HT1080 (cell line): ENCODE measurements around the gene PRKCA. TPM values are rescaled to one million over a fixed set of nuclear protein-coding genes. Genes with fewer than 3 reads are reported as not detected.
A peak's percentile ranks its signal among the peaks of the same experiment; 100 is the strongest.

Experiments used
- DNase-seq: peaks from one replicate; pipeline ENCODE4 v3.0.0-alpha.2; 2015; ENCODE audit warnings: low read depth
- total RNA-seq: library from RNA; depleted of rRNA; stranded (reverse); fragments of >200 nt; shearing (Covaris generic); gene quantifications from 2 replicates; pipeline ENCODE4 v1.2.3, GENCODE V29; 2014

PRKCA gene
- total RNA-seq, 1 experiment from 2014 or later, result 24.1 TPM

GRCh38 chr17:66725956-66726355, 423.5 kb downstream of the PRKCA start:
- no peak for DNase-seq

GRCh38 chr17:66726371-66726770, 424.0 kb downstream of the PRKCA start:
- DNase-seq, result no peak

- DNase-seq, result no peak
These were observed 424.4 kb downstream of the PRKCA start for GRCh38 chr17:66726846-66727245.

GRCh38 chr17:66727634-66728570, 425.5 kb downstream of the PRKCA start:
- DNase-seq, result peak; percentile 26

DNA sequence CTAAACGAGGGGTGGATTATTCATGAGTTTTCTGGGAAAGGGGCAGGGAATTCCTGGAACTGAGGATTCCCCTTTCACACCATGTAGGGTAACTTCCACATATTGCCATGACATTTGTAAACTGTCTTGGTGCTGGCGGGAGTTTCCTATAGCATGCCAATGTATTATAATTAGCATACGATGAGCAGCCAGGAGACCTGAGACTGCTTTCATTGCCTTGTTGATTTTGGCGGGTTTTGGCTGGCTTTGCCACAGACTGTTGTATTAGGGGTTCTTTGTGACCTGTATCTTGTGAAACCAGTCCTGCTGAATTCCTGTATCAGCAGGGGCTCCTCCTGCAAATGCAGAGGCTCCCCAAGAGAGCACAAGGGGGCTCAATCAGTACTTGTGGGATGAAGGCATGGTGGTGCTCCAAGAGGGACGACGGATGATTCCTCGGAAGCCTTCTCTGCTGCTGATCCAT, 428.1 kb downstream of the PRKCA start:
- DNase-seq, result no peak

- no peak for DNase-seq
These were observed 431.3 kb downstream of the PRKCA start for GRCh38 chr17:66733759-66734158.

- DNase-seq, result no peak
These were observed 432.0 kb downstream of the PRKCA start for GRCh38 chr17:66734186-66734943.

GRCh38 chr17:66737524-66737923, 435.1 kb downstream of the PRKCA start:
- no peak for DNase-seq

DNA sequence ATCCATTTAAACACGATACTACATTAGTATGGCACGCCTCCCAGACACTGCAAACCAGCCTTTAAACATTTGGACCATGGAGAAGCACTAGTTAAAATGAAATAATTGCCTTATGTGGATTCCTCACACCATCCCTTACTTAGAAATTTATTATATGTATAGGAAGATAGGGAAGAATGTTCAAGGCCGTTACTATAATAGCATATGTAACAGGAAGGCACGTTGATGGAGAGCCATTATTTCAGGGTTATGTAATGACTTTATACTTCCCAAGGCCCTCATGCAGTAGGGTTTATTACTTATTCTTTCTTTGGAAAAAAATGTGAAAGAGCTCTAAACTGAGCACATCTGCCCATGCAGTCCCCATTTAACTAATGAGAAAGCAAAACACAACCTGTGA, 435.9 kb downstream of the PRKCA start:
- DNase-seq, result no peak

- no peak for DNase-seq
These were observed 437.1 kb downstream of the PRKCA start for GRCh38 chr17:66739553-66739952.

GRCh38 chr17:66740226-66740625, 437.8 kb downstream of the PRKCA start:
- DNase-seq, result no peak

- DNase-seq, result no peak
These were observed 441.1 kb downstream of the PRKCA start for GRCh38 chr17:66743511-66743910.

GRCh38 chr17:66746736-66747135, 444.3 kb downstream of the PRKCA start:
- no peak for DNase-seq

GRCh38 chr17:66747578-66748275, 445.3 kb downstream of the PRKCA start:
- DNase-seq, result peak; percentile 62

GRCh38 chr17:66748578-66748977, 446.2 kb downstream of the PRKCA start:
- no peak for DNase-seq

- DNase-seq, result no peak
These were observed 446.9 kb downstream of the PRKCA start for GRCh38 chr17:66749217-66749832.

- DNase-seq, result no peak
These were observed 447.7 kb downstream of the PRKCA start for GRCh38 chr17:66750116-66750515.

GRCh38 chr17:66750781-66751543, 448.5 kb downstream of the PRKCA start:
- no peak for DNase-seq

DNA sequence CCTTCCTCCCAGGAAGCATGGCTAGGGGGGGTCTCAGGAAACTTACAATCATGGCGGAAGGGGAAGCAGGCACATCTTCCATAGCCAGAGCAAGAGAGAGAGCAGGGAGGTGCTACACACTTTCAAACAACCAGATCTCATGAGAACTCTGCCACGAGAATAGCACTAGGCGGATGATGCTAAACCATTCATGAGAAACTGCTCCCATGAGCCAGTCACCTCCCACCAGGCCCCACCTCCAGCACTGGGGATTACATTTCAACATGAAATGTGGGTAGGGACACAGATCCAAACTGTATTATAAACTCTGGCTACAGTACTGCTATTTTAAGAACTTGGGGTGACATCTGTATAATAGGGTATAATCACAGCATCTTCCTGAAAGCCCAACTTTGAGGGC, 449.4 kb downstream of the PRKCA start:
- no peak for DNase-seq

DNA sequence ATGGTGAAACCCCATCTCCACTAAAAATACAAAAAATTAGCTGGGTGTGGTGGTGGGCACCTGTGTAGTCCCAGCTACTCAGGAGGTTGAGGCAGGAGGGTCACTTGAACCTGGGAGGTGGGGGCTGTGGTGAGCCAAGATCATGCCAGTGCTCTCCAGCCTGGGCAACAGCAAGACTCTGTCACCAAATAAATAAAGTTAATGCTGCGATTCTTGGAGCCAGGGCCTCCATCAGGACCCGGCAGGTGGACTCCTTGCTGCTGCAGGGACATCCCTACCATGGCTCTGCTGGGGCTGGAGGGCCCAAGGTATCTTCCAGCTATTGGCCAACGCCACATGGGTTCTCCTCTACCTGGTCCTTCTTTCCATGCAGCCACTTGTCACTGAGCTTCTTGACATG, 450.0 kb downstream of the PRKCA start:
- no peak for DNase-seq
